ENCODE data around the gene CNOT6L. TPM values are rescaled to one million over a fixed set of nuclear protein-coding genes. Genes with fewer than 3 reads are reported as not detected.

Gene CNOT6L
- total and polyA plus RNA-seq, 2 of the 13 experiments (the other 11 are each of a cell fraction or from before 2014, with no cell fraction given), result 7.9 to 13.5 TPM

- in situ Hi-C loops (cut with HindIII; ENCODE audit: extremely low pct_ligation_motif_present, low pct_unique_long_range_greater_than_20kb), result loop anchor here (5.0 kb wide), 1 partner anchor 81 kb away; no protein-coding TSS in a partner anchor
- H3K36me3 ChIP-seq (replicated peaks in 1 of 2; ENCODE audit: control insufficient read depth in 1 of 2, insufficient read depth in 2 of 2, low read length in 2 of 2), result no peaks in the 10 kb centered on the region
- H2AFZ ChIP-seq (ENCODE audit: low read length), result no peak overlapping the region
- ChIA-PET CTCF (ENCODE audit: low intra/inter-chr PET ratio, low total read pairs) (no interaction called here), POLR2A (no interaction called here)
- TF ChIP-seq CTCF (CRISPR knock-in tag; IDR thresholded peaks at IDR 0.05) (peak; percentile 61), STAG1 (CRISPR knock-in tag; IDR thresholded peaks at IDR 0.05) (peak; percentile 46), ZNF850 (CRISPR knock-in tag; conservative IDR thresholded peaks at IDR 0.05) (no peak), BCLAF1 (IDR thresholded peaks at IDR 0.05) (no peak)
- ATAC-seq (peak; percentile 61), DNase-seq (ENCODE audit: low spot score) (peak; percentile 34), FAIRE-seq (no peak)
- no peaks in the 10 kb centered on the region for H3K79me2 ChIP-seq (ENCODE audit: insufficient read depth, low read length)
- H3K4me1 ChIP-seq (ENCODE audit: insufficient read depth, low read length), result peaks cover 53% of the 10 kb centered on the region
- intact Hi-C loops (cut with micrococcal nuclease; ENCODE audit: unreplicated experiment), result loop anchor here (2.0 to 10.0 kb wide), 3 partner anchors 61 to 313 kb away; no protein-coding TSS in a partner anchor
- peak overlapping the region; percentile 57 for H3K4me2 ChIP-seq (ENCODE audit: low read depth, low read length)
- no TSS peak for BruUV-seq (replicated peaks)
- no peak overlapping the region for H3K4me3 ChIP-seq (replicated peaks in 1 of 3; ENCODE audit: insufficient read depth in 1 of 3, low read depth in 2 of 3, low read length in 3 of 3)
- H4K20me1 ChIP-seq (ENCODE audit: insufficient read depth, low read length), result no peaks in the 10 kb centered on the region
- H3K27ac ChIP-seq (ENCODE audit: extremely low read length, insufficient read depth, low read length), result no peak overlapping the region
- no peaks in the 10 kb centered on the region for H3K27me3 ChIP-seq (ENCODE audit: control insufficient read depth in 1 of 2, insufficient read depth in 2 of 2, low read length in 2 of 2)
- no peak overlapping the region for H3K9ac ChIP-seq (ENCODE audit: insufficient read depth, low read depth, low read length)
- H3K9me3 ChIP-seq (ENCODE audit: low read length), result no peaks in the 10 kb centered on the region
- WGBS (ENCODE audit: low lambda C conversion rate), result 20% methylated on average over 10 of the region's 10 CpGs
Observed at GRCh38 chr4:77697860-77698590, 121.1 kb downstream of the CNOT6L start.
